ENCODE measurements around the gene RECK. TPM values are rescaled to one million over a fixed set of nuclear protein-coding genes. Genes with fewer than 3 reads are reported as not detected.

RECK gene
- total RNA-seq, 1 donor from 2014 or later = 48.2 TPM

- Mint-ChIP-seq H3K27me3 (ENCODE audit: unreplicated experiment) (peaks cover 3% of the 10 kb centered on the region), H3K36me3 (ENCODE audit: low read depth, unreplicated experiment) (peaks cover 4% of the 10 kb centered on the region), H3K27ac (ENCODE audit: unreplicated experiment) (no peak overlapping the region), H3K9me3 (ENCODE audit: unreplicated experiment) (no peaks in the 10 kb centered on the region), H3K4me3 (ENCODE audit: unreplicated experiment) (no peak overlapping the region), H3K4me1 (ENCODE audit: unreplicated experiment) (peaks cover 17% of the 10 kb centered on the region)
- no peak for DNase-seq (ENCODE audit: low spot score)
- no peak for TF ChIP-seq CTCF (IDR thresholded peaks at IDR 0.05; ENCODE audit: unreplicated experiment)
Observed at GRCh38 chr9:36033788-36034187, 2.9 kb upstream of the RECK start.

DNA sequence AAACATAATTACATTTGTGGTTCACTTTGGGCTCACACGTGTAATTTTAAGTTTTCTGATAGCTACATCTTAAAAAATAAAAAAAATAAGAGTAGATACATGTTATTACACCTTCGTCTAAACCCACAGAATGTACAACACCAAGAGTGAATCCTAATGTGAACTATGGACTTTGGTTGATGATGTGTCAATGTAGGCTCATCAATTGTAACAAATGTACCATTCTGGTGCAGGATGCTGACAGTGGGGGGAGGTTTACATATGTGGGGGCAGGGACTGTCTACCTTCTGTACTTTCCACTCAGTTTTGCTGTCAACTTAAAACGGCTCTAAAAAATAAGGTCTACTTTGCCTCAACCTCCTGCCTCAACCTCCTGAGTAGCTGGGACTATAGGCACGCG, 2.5 kb upstream of the RECK start:
- no peak overlapping the region for H3K27ac Mint-ChIP-seq (ENCODE audit: unreplicated experiment)
- TF ChIP-seq CTCF (IDR thresholded peaks at IDR 0.05; ENCODE audit: unreplicated experiment) = no peak
- no peak for DNase-seq (ENCODE audit: low spot score)
- H3K4me1 Mint-ChIP-seq (ENCODE audit: unreplicated experiment) = peaks cover 18% of the 10 kb centered on the region
- H3K4me3 Mint-ChIP-seq (ENCODE audit: unreplicated experiment) = no peak overlapping the region
- no peaks in the 10 kb centered on the region for H3K9me3 Mint-ChIP-seq (ENCODE audit: unreplicated experiment)
- peaks cover 4% of the 10 kb centered on the region for H3K36me3 Mint-ChIP-seq (ENCODE audit: low read depth, unreplicated experiment)
- peaks cover 3% of the 10 kb centered on the region for H3K27me3 Mint-ChIP-seq (ENCODE audit: unreplicated experiment)

GRCh38 chr9:36035006-36035405, 1.7 kb upstream of the RECK start:
- H3K27me3 Mint-ChIP-seq (ENCODE audit: unreplicated experiment) = peaks cover 3% of the 10 kb centered on the region
- no peak for TF ChIP-seq CTCF (IDR thresholded peaks at IDR 0.05; ENCODE audit: unreplicated experiment)
- peaks cover 24% of the 10 kb centered on the region for H3K4me1 Mint-ChIP-seq (ENCODE audit: unreplicated experiment)
- no peak for DNase-seq (ENCODE audit: low spot score)
- no peak overlapping the region for H3K27ac Mint-ChIP-seq (ENCODE audit: unreplicated experiment)
- peaks cover 4% of the 10 kb centered on the region for H3K36me3 Mint-ChIP-seq (ENCODE audit: low read depth, unreplicated experiment)
- H3K4me3 Mint-ChIP-seq (ENCODE audit: unreplicated experiment) = no peak overlapping the region
- no peaks in the 10 kb centered on the region for H3K9me3 Mint-ChIP-seq (ENCODE audit: unreplicated experiment)

DNA sequence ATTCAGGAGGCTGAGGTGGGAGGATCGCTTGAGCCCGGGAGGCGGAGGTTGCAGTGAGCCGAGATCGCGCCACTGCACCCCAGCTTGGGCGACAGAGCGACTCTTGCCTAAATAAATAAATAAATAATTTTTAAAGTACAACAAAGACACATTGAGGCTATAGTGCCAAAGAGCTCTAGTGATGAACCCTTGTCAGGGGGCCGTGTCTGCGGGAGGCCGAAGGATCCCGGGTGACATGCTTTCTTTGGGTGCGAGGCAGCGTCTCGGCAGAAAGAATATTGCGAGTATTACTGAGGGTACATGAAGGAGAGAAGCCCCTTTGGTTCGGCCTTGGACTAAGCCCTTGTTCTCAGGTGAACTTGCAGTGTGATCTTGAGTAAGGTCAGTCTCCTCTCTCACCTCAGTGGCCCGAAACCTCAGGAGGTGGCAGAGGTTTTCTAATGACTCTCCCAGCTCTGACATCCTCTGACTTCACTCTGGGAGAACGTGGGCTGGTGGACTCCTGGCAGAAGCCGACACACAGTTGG, 397 bp upstream of the RECK start:
- peaks cover 3% of the 10 kb centered on the region for H3K27me3 Mint-ChIP-seq (ENCODE audit: unreplicated experiment)
- no peak for TF ChIP-seq CTCF (IDR thresholded peaks at IDR 0.05; ENCODE audit: unreplicated experiment)
- peaks cover 35% of the 10 kb centered on the region for H3K4me1 Mint-ChIP-seq (ENCODE audit: unreplicated experiment)
- H3K4me3 Mint-ChIP-seq (ENCODE audit: unreplicated experiment) = peak overlapping the region; percentile 89
- no peaks in the 10 kb centered on the region for H3K9me3 Mint-ChIP-seq (ENCODE audit: unreplicated experiment)
- peaks cover 4% of the 10 kb centered on the region for H3K36me3 Mint-ChIP-seq (ENCODE audit: low read depth, unreplicated experiment)
- peak overlapping the region; percentile 92 for H3K27ac Mint-ChIP-seq (ENCODE audit: unreplicated experiment)
- no peak for DNase-seq (ENCODE audit: low spot score)

DNA sequence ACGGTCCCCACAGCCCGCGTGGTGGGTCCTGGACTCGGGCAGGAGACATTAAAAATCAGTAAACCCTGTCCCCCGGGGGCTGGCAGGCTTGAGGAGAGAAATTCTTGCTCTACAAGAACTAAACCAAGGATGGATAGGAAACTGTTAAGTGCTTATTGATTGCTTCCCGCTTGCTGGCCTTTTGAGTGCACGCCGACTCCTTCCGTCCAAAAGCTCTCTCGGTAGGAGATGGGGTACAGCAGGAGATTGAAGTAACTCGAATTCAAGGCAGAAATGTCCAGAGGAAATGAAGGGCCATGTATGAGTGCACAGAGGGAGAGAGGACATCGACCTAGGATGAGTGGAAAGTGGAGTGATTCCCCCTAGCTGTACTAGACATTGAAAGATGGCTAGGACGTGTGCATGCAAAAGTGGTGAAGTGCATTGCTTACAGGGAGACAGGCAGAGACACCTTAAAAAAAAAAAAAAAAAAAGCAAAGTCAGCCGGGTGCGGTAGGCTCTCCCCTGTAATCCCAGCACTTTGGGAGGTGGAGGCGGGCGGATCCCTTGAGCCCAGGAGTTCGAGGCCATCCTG, 923 bp downstream of the RECK start:
- peak overlapping the region; percentile 99 for H3K4me3 Mint-ChIP-seq (ENCODE audit: unreplicated experiment)
- H3K36me3 Mint-ChIP-seq (ENCODE audit: low read depth, unreplicated experiment) = peaks cover 4% of the 10 kb centered on the region
- peaks cover 3% of the 10 kb centered on the region for H3K27me3 Mint-ChIP-seq (ENCODE audit: unreplicated experiment)
- H3K4me1 Mint-ChIP-seq (ENCODE audit: unreplicated experiment) = peaks cover 47% of the 10 kb centered on the region
- DNase-seq (ENCODE audit: low spot score) = no peak
- no peak for TF ChIP-seq CTCF (IDR thresholded peaks at IDR 0.05; ENCODE audit: unreplicated experiment)
- H3K9me3 Mint-ChIP-seq (ENCODE audit: unreplicated experiment) = no peaks in the 10 kb centered on the region
- H3K27ac Mint-ChIP-seq (ENCODE audit: unreplicated experiment) = peak overlapping the region; percentile 97

Measured in endothelial cell (in vitro differentiated cells).